Measurements from ENCODE around the gene STARD7. TPM values are rescaled to one million over a fixed set of nuclear protein-coding genes. Genes with fewer than 3 reads are reported as not detected.

STARD7 gene
- total and polyA plus RNA-seq, 10 of the 15 experiments (the other 5 are each of a cell fraction or from before 2014, with no cell fraction given) = 85.4 to 237 (median 153) TPM

DNA sequence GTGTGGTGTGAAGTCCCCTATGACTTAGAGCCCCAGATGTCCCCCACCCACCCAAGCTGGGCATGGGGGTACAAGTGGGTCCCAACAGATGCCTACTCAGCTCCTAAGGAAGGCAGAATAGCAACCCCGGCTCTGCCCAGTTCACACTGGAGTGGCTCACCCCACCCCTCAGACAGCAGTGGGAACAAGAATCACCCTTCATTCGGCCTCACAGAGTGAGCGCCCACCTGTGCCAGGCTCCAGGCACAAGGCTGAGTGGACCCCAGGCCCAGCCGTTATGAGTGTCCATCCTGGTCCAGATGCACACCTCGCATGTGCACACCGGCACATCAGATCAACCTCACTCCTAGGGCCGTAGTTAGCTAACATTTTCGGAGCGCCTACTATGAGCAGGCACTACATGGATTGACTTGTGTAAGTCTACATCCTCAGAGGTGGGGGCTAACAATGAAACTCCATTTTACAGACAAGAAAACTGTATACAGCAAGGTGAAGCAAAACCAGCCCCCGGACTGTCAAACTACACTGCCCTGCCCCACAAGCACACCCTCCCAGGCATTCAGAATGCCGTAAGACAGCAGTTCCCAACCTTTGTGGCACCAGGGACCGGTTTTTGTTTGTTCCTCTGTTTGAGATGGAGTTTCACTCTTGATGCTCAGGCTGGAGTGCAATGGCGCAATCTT lies 67.5 kb downstream of the STARD7 start:
- FAIRE-seq (no peak), DNase-seq (ENCODE audit: low read depth, low spot score) (no peak), ATAC-seq (no peak)
- ChIA-PET POLR2A (interaction anchor here (1.2 to 9.5 kb wide), 5 partner anchors 17 to 67 kb away, joined by 4 to 161 read pairs (median 15); partner anchors contain the start of gene STARD7), SMC1A (ENCODE audit: uncharacterized antibody, unreplicated experiment) (interaction anchor here (0.8 to 14.4 kb wide), 9 partner anchors 10 to 93 kb away, joined by 3 to 338 read pairs (median 5); no protein-coding TSS in a partner anchor), RAD21 (ENCODE audit: unreplicated experiment) (interaction anchor here (0.6 to 18.1 kb wide), 7 partner anchors 11 to 120 kb away, joined by 3 to 463 read pairs (median 9); partner anchors contain the start of gene STARD7), CTCF (interaction anchor here (0.8 to 14.4 kb wide), 19 partner anchors 10 to 148 kb away, joined by 3 to 535 read pairs (median 6); no protein-coding TSS in a partner anchor)
- peaks cover 7% of the 10 kb centered on the region in 2 experiments; a peak in 2 of 4 replicates for H3K36me3 ChIP-seq (ENCODE audit: control insufficient read depth in 2 of 2, insufficient read depth in 2 of 2, low read length in 1 of 2)
- no peaks in the 10 kb centered on the region; a peak in 1 of 4 replicates for H3K27me3 ChIP-seq (replicated peaks in 1 of 2; ENCODE audit: control insufficient read depth in 2 of 2, insufficient read depth in 2 of 2, low read length in 1 of 2)
- intact Hi-C loops (cut with micrococcal nuclease; ENCODE audit: unreplicated experiment) (no loop called here), in situ Hi-C loops (cut with MboI) (loop anchor here (5.0 kb wide), 2 partner anchors 36 to 121 kb away; no protein-coding TSS in a partner anchor)
- H3K4me2 ChIP-seq (ENCODE audit: control insufficient read depth, insufficient read depth) = no peak overlapping the region
- no peaks in the 10 kb centered on the region for H3K9me3 ChIP-seq (replicated peaks; ENCODE audit: control insufficient read depth, insufficient read depth, low read length)
- WGBS (ENCODE audit: insufficient coverage, insufficient replicate concordance, low lambda C conversion rate, missing lambda C conversion rate) = 81% methylated on average over 13 of the region's 13 CpGs
- H3K79me2 ChIP-seq (ENCODE audit: control insufficient read depth, insufficient read depth, low read length) = peaks cover 29% of the 10 kb centered on the region
- BruUV-seq (replicated peaks) = no TSS peak
- no peak overlapping the region for H3K27ac ChIP-seq (ENCODE audit: control insufficient read depth, insufficient read depth)
- peaks cover 19% of the 10 kb centered on the region for H3K4me1 ChIP-seq (ENCODE audit: control insufficient read depth, insufficient read depth, low read length)
- no peak overlapping the region for H2AFZ ChIP-seq (ENCODE audit: control insufficient read depth, low read depth, low read length)
- no peaks in the 10 kb centered on the region for H4K20me1 ChIP-seq (ENCODE audit: control insufficient read depth, insufficient read depth)
- no peak overlapping the region for H3K4me3 ChIP-seq
- H3K9ac ChIP-seq (ENCODE audit: control insufficient read depth, insufficient read depth, low read length) = no peak overlapping the region
- TF ChIP-seq TCF7 (IDR thresholded peaks at IDR 0.05; ENCODE audit: borderline replicate concordance) = no peak
- TF ChIP-seq HDAC2 (IDR thresholded peaks at IDR 0.05) = no peak
- no peak for TF ChIP-seq KDM1A (IDR thresholded peaks at IDR 0.05; ENCODE audit: borderline replicate concordance)
- TF ChIP-seq, protein P1, sequence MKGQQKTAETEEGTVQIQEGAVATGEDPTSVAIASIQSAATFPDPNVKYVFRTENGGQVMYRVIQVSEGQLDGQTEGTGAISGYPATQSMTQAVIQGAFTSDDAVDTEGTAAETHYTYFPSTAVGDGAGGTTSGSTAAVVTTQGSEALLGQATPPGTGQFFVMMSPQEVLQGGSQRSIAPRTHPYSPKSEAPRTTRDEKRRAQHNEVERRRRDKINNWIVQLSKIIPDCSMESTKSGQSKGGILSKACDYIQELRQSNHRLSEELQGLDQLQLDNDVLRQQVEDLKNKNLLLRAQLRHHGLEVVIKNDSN (IDR thresholded peaks at IDR 0.05; ENCODE audit: borderline replicate concordance, extremely low read length, insufficient read depth, low read depth, low read length) = no peak
- TF ChIP-seq PAX8 (IDR thresholded peaks at IDR 0.05) = no peak
- TF ChIP-seq BRCA1 (IDR thresholded peaks at IDR 0.05; ENCODE audit: low read depth, low read length) = no peak
- TF ChIP-seq TARDBP (IDR thresholded peaks at IDR 0.05; ENCODE audit: borderline replicate concordance) = no peak
- TF ChIP-seq MEF2A (IDR thresholded peaks at IDR 0.05; ENCODE audit: insufficient read depth, low read depth, low read length) = no peak
- TF ChIP-seq SP1 (IDR thresholded peaks at IDR 0.05; ENCODE audit: low read depth, low read length) = no peak
- TF ChIP-seq HDAC6 (IDR thresholded peaks at IDR 0.05; ENCODE audit: unreplicated experiment) = no peak
- TF ChIP-seq, protein P2, sequence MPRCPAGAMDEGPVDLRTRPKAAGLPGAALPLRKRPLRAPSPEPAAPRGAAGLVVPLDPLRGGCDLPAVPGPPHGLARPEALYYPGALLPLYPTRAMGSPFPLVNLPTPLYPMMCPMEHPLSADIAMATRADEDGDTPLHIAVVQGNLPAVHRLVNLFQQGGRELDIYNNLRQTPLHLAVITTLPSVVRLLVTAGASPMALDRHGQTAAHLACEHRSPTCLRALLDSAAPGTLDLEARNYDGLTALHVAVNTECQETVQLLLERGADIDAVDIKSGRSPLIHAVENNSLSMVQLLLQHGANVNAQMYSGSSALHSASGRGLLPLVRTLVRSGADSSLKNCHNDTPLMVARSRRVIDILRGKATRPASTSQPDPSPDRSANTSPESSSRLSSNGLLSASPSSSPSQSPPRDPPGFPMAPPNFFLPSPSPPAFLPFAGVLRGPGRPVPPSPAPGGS (IDR thresholded peaks at IDR 0.05; ENCODE audit: borderline replicate concordance, insufficient read depth, low read depth, low read length, poor library complexity, severe bottlenecking) = no peak
- TF ChIP-seq, protein P3, sequence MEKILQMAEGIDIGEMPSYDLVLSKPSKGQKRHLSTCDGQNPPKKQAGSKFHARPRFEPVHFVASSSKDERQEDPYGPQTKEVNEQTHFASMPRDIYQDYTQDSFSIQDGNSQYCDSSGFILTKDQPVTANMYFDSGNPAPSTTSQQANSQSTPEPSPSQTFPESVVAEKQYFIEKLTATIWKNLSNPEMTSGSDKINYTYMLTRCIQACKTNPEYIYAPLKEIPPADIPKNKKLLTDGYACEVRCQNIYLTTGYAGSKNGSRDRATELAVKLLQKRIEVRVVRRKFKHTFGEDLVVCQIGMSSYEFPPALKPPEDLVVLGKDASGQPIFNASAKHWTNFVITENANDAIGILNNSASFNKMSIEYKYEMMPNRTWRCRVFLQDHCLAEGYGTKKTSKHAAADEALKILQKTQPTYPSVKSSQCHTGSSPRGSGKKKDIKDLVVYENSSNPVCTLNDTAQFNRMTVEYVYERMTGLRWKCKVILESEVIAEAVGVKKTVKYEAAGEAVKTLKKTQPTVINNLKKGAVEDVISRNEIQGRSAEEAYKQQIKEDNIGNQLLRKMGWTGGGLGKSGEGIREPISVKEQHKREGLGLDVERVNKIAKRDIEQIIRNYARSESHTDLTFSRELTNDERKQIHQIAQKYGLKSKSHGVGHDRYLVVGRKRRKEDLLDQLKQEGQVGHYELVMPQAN (conservative IDR thresholded peaks at IDR 0.05) = no peak
- TF ChIP-seq YBX1 (IDR thresholded peaks at IDR 0.05) = no peak
- TF ChIP-seq CBX3 (IDR thresholded peaks at IDR 0.05; ENCODE audit: borderline replicate concordance, low read depth) = no peak
- no peak for TF ChIP-seq NBN (IDR thresholded peaks at IDR 0.05)
- peak; percentile 10; the same call in 2 of the 3 replicates for TF ChIP-seq POU2F2 (IDR thresholded peaks at IDR 0.05; ENCODE audit: borderline replicate concordance, low read depth, low read length)
- TF ChIP-seq PML (IDR thresholded peaks at IDR 0.05; ENCODE audit: low read length) = no peak
- no peak for TF ChIP-seq NR2F1 (conservative IDR thresholded peaks at IDR 0.05)
- no peak for TF ChIP-seq STAT1 (conservative IDR thresholded peaks at IDR 0.05)

Data from GM12878 (cell line).